ENCODE data around the gene NPHP4. TPM values are rescaled to one million over a fixed set of nuclear protein-coding genes. Genes with fewer than 3 reads are reported as not detected.

Gene NPHP4
- total RNA-seq, 4 donors from 2014 or later: 13.7 to 29.3 (median 18.6) TPM

GRCh38 chr1:5815211-5815610 is 177.0 kb downstream of the NPHP4 start:
- no peak for ATAC-seq (ENCODE audit: low FRiP score)
- DNase-seq (ENCODE audit: low spot score): no peak
- TF ChIP-seq CTCF (IDR thresholded peaks at IDR 0.05): no peak

- DNase-seq (ENCODE audit: low spot score): no peak
- no peak for ATAC-seq (ENCODE audit: low FRiP score)
- TF ChIP-seq CTCF (IDR thresholded peaks at IDR 0.05): no peak
Measured at GRCh38 chr1:5814046-5814619, 178.1 kb downstream of the NPHP4 start.

GRCh38 chr1:5813480-5813879 is 178.7 kb downstream of the NPHP4 start:
- DNase-seq (ENCODE audit: low spot score) (no peak), ATAC-seq (ENCODE audit: low FRiP score) (no peak)
- TF ChIP-seq CTCF (IDR thresholded peaks at IDR 0.05): no peak

Small RNA genes within 50 kb of the gene (small RNA-seq; reads per million reads assigned to genes)
- gene MIR4689: not detected

Other genes starting within 250 kb of the NPHP4 start
- 10 to 100 TPM in 3 of 4 donors, 1 to 10 TPM in 1; 9.9 to 42.2 (median 17.0) TPM for gene KCNAB2, start 53.5 kb upstream of the NPHP4 start, total RNA-seq
- under 1 TPM in 3 of 4 donors, not detected in 1; 0.19 to 0.24 (median 0.19) TPM for gene CHD5, start 187.9 kb upstream of the NPHP4 start, total RNA-seq
- gene RPL22, start 207.2 kb upstream of the NPHP4 start, total RNA-seq: 100 to 1,000 TPM; 164 to 205 (median 191) TPM
- 10 to 100 TPM in 2 of 4 donors, 1 to 10 TPM in 2; 5.2 to 48.2 (median 9.5) TPM for gene RNF207, start 213.7 kb upstream of the NPHP4 start, total RNA-seq
- gene ICMT, start 243.5 kb upstream of the NPHP4 start, total RNA-seq: 10 to 100 TPM; 47.7 to 70.2 (median 57.3) TPM

Data from omental fat pad (tissue), 4 donors.